GM12878 (cell line): ENCODE results near the gene ZNF302. TPM values are rescaled to one million over a fixed set of nuclear protein-coding genes. Genes with fewer than 3 reads are reported as not detected.

ENCODE experiments used
- ATAC-seq: fragments of 200-7000 bp; cut with Tn5 transposase; 3 replicates; pipeline ENCODE4 v1.9.1; 2020; ENCODE audit warnings: mild to moderate bottlenecking, moderate library complexity
- BruUV-seq: library from RNA; stranded (reverse); fragments of 400-500 nt; replicated peaks from 2 replicates; lab custom pipeline; 2021; lab: Mats Ljungman, UMichigan
- CTCF ChIA-PET: fragments of 300-600 bp; sonication (Branson Sonifier 250); formaldehyde crosslinking; extraction: SDS; loops from one replicate; lab custom pipeline; 2021; ENCODE audit warnings: inconsistent platforms; lab: Yijun Ruan, JAX
- POLR2A ChIA-PET: fragments of 350-600 bp; formaldehyde crosslinking; extraction: SDS; loops from one replicate; lab custom pipeline; 2021; ENCODE audit warnings: inconsistent platforms; lab: Charles Lee
- RAD21 ChIA-PET: fragments of 300-600 bp; sonication (Branson Sonifier 250); formaldehyde crosslinking; loops from one replicate; lab custom pipeline; 2023; ENCODE audit warnings: antibody characterized with exemption; ENCODE audit not compliant: unreplicated experiment; lab: Charles Lee
- SMC1A ChIA-PET: fragments of 300-600 bp; sonication (Branson Sonifier 250); formaldehyde crosslinking; loops from one replicate; lab custom pipeline; 2023; ENCODE audit not compliant: unreplicated experiment, uncharacterized antibody; lab: Charles Lee
- DNase-seq: peaks from one replicate; pipeline ENCODE4 v3.0.0-alpha.2; 2011; ENCODE audit warnings: low read depth, low spot score
- FAIRE-seq: peaks from 3 replicates; lab custom pipeline; 2011; peaks lifted over from hg19 to GRCh38; lab: Jason Lieb, UNC
- H2AFZ ChIP-seq: 2 replicates; pipeline ENCODE4 v1.6.0; 2011; ENCODE audit warnings: low read depth, low read length, control low read depth; ENCODE audit not compliant: control insufficient read depth
- H3K27ac ChIP-seq: 2 replicates; pipeline ENCODE4 v1.5.1; 2011; ENCODE audit warnings: control low read depth; ENCODE audit not compliant: control insufficient read depth, insufficient read depth
- H3K27me3 ChIP-seq, 2 experiments: replicated peaks in 1 of 2; 2 replicates each; pipeline versions ENCODE4 v1.6.0 to v1.6.1; 2011; ENCODE audit warnings: low read length in 1 of 2; ENCODE audit not compliant: control insufficient read depth in 2 of 2, insufficient read depth in 2 of 2
- H3K36me3 ChIP-seq, 2 experiments: 2 replicates each; pipeline ENCODE4 v1.5.1; 2011; ENCODE audit warnings: low read length in 1 of 2; ENCODE audit not compliant: control insufficient read depth in 2 of 2, insufficient read depth in 2 of 2
- H3K4me1 ChIP-seq: 2 replicates; pipeline ENCODE4 v1.6.1; 2011; ENCODE audit warnings: mild to moderate bottlenecking, low read length, moderate library complexity, mixed read lengths; ENCODE audit not compliant: control insufficient read depth, insufficient read depth
- H3K4me2 ChIP-seq: 2 replicates; pipeline ENCODE4 v1.6.0; 2011; ENCODE audit warnings: control low read depth; ENCODE audit not compliant: control insufficient read depth, insufficient read depth
- H3K4me3 ChIP-seq: fragments of 200-600 bp; sonication (generic); 2 replicates; pipeline ENCODE4 v1.5.1; 2016
- H3K79me2 ChIP-seq: 2 replicates; pipeline ENCODE4 v1.6.0; 2011; ENCODE audit warnings: low read length; ENCODE audit not compliant: control insufficient read depth, insufficient read depth
- H3K9ac ChIP-seq: 2 replicates; pipeline ENCODE4 v1.8.0; 2011; ENCODE audit warnings: low read length, control low read depth, mixed read lengths; ENCODE audit not compliant: control insufficient read depth, insufficient read depth
- H3K9me3 ChIP-seq: replicated peaks from 3 replicates; pipeline ENCODE4 v1.5.1; 2011; ENCODE audit warnings: mild to moderate bottlenecking, low read length; ENCODE audit not compliant: control insufficient read depth, insufficient read depth
- H4K20me1 ChIP-seq: 2 replicates; pipeline ENCODE4 v1.6.0; 2011; ENCODE audit not compliant: control insufficient read depth, insufficient read depth
- ETV6 ChIP-seq, 2 experiments: fragments of 450-650 bp in 1 of 2; IDR thresholded peaks in 1 of 2; conservative IDR thresholded peaks in 1 of 2; 2 replicates each; pipeline ENCODE4 v1.6.1; 2014; ENCODE audit warnings: antibody characterized with exemption in 1 of 2, borderline replicate concordance in 1 of 2, low read depth in 1 of 2, mild to moderate bottlenecking in 1 of 2, moderate library complexity in 1 of 2
- GABPA ChIP-seq: IDR thresholded peaks from 2 replicates; pipeline ENCODE4 v1.6.1; 2014; ENCODE audit warnings: antibody characterized with exemption, low read depth, mild to moderate bottlenecking, inconsistent platforms
- IKZF1 ChIP-seq: fragments of 450-650 bp; conservative IDR thresholded peaks from 2 replicates; pipeline ENCODE4 v1.6.1; 2017; ENCODE audit warnings: antibody characterized with exemption, mild to moderate bottlenecking
- MEF2B ChIP-seq: fragments of 450-650 bp; IDR thresholded peaks from 2 replicates; pipeline ENCODE4 v1.6.1; 2018; ENCODE audit warnings: mild to moderate bottlenecking, moderate library complexity; ENCODE audit not compliant: partially characterized antibody, poor library complexity, severe bottlenecking
- MTA3 ChIP-seq: IDR thresholded peaks from 2 replicates; pipeline ENCODE4 v1.6.1; 2012; ENCODE audit warnings: low read length, inconsistent platforms, borderline replicate concordance
- NR2F1 ChIP-seq: fragments of 450-650 bp; conservative IDR thresholded peaks from 2 replicates; pipeline ENCODE4 v1.6.1; 2017; ENCODE audit warnings: mild to moderate bottlenecking
- PAX5 ChIP-seq: IDR thresholded peaks from 2 replicates; pipeline ENCODE4 v1.6.1; 2011; ENCODE audit warnings: low read depth, low read length, borderline replicate concordance
- PAX8 ChIP-seq: fragments of 450-650 bp; IDR thresholded peaks from 2 replicates; pipeline ENCODE4 v1.6.1; 2017; ENCODE audit warnings: mild to moderate bottlenecking, moderate library complexity
- RAD21 ChIP-seq: IDR thresholded peaks from 2 replicates; pipeline ENCODE4 v1.6.1; 2011; ENCODE audit warnings: mild to moderate bottlenecking, low read depth, low read length, moderate library complexity; ENCODE audit not compliant: insufficient read depth
- RFX5 ChIP-seq: IDR thresholded peaks from 2 replicates; pipeline ENCODE4 v1.6.1; 2011; ENCODE audit warnings: low read depth, low read length, improper control_type of control experiment
- SP1 ChIP-seq: IDR thresholded peaks from one replicate; pipeline ENCODE4 v1.6.1; 2011; ENCODE audit warnings: low read depth, low read length
- SUPT20H ChIP-seq: IDR thresholded peaks from 2 replicates; pipeline ENCODE4 v1.6.1; 2011; ENCODE audit warnings: low read depth, mild to moderate bottlenecking, low read length, moderate library complexity, borderline replicate concordance; ENCODE audit not compliant: control insufficient read depth
- ZNF207 ChIP-seq: fragments of 450-650 bp; IDR thresholded peaks from 2 replicates; pipeline ENCODE4 v1.6.1; 2014; ENCODE audit warnings: antibody characterized with exemption, mild to moderate bottlenecking, borderline replicate concordance
- ZNF217 ChIP-seq: fragments of 450-650 bp; IDR thresholded peaks from 2 replicates; pipeline ENCODE4 v1.6.1; 2017; ENCODE audit warnings: antibody characterized with exemption, mild to moderate bottlenecking
- ZNF274 ChIP-seq: IDR thresholded peaks from one replicate; pipeline ENCODE4 v1.8.0; 2011; ENCODE audit not compliant: insufficient read length, insufficient read depth
- WGBS: methylation state at CpG from one replicate; pipeline ENCODE4 v1.1.6; 2016; ENCODE audit warnings: low lambda C conversion rate; ENCODE audit not compliant: insufficient replicate concordance, insufficient coverage; ENCODE audit errors: missing lambda C conversion rate; 5-methylcytosine and 5-hydroxymethylcytosine counted together
- in situ Hi-C: fragments of 300-500 bp; cut with MboI; formaldehyde crosslinking; loops from 9 replicates; pipeline ENCODE4 v1.14.3; 2018; ENCODE audit warnings: mixed read lengths
- intact Hi-C: fragments of 100-400 bp; cut with micrococcal nuclease; formaldehyde crosslinking; loops from one replicate; pipeline ENCODE4 v1.14.2; 2022; ENCODE audit not compliant: unreplicated experiment
- polyA plus RNA-seq, 11 experiments: library from polyadenylated mRNA; depleted of rRNA in 4 of 11; unstranded in 6 of 11; stranded (reverse) in 5 of 11; fragments of >200 nt; fragmentation: Nextera tagmentation in 4 of 11; fragmentation: Illumina TruSeq in 1 of 11; extraction: Ambion mirVana in 4 of 11; extraction: Trizol in 1 of 11; gene quantifications; 1 replicate in 1 of 11; 2 replicates in 10 of 11; pipeline versions ENCODE4 v1.2.1 to v1.2.3, GENCODE V29; 2011 to 2016; ENCODE audit warnings: inconsistent platforms in 2 of 11, missing spikeins in 2 of 11, low read depth in 1 of 11
- total RNA-seq, 4 experiments: library from RNA; depleted of rRNA in 3 of 4; stranded (reverse); fragments of >200 nt in 3 of 4; fragmentation: Illumina TruSeq in 1 of 4; extraction: Trizol in 1 of 4; gene quantifications; 2 replicates each; pipeline versions ENCODE4 v1.2.1 to v1.2.3, GENCODE V29; 2013 to 2021
- TF ChIP-seq, protein P1 (sequence below): IDR thresholded peaks from 2 replicates; pipeline ENCODE4 v1.6.1; 2011; ENCODE audit warnings: mild to moderate bottlenecking, low read depth, low read length, moderate library complexity; ENCODE audit not compliant: insufficient replicate concordance
- TF ChIP-seq, protein P2 (sequence below): IDR thresholded peaks from 2 replicates; pipeline ENCODE4 v1.6.1; 2012; ENCODE audit warnings: low read depth, low read length, improper control_type of control experiment
- TF ChIP-seq, protein P3 (sequence below): IDR thresholded peaks from 2 replicates; pipeline ENCODE4 v1.6.1; 2012; ENCODE audit warnings: low read length, inconsistent platforms

ZNF302 gene
- total and polyA plus RNA-seq, 10 of the 15 experiments (the other 5 are each of a cell fraction or from before 2014, with no cell fraction given): 8.4 to 35.4 (median 19.7) TPM

DNA sequence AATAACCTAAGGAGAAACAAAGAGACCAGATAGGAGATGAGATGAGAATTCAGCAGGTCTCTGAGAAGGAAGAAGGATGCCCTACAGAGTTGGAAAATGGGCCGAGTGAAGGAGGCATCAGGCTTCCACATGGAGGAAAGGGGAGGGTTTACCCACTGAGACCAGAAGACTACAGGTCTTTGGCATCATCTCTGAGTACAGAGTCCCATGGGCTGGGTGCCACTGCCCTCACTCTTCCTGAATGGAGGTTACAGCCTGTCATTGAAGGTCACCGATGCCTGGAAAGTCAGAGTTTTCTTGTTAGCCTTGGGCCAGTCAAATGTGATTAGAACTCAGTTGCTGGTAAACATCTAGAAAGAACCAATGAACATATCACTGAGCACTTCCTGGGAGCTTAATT, 9.9 kb downstream of the ZNF302 start:
- peaks cover 0 to 10% of the 10 kb centered on the region in 2 experiments; a peak in 2 of 4 replicates for H3K36me3 ChIP-seq
- H3K27ac ChIP-seq: no peak overlapping the region
- in situ Hi-C loops: no loop called here
- ChIA-PET SMC1A (no interaction called here), RAD21 (no interaction called here), CTCF (no interaction called here), POLR2A (no interaction called here)
- intact Hi-C loops: no loop called here
- H3K4me3 ChIP-seq: no peak overlapping the region
- H4K20me1 ChIP-seq: no peaks in the 10 kb centered on the region
- no peaks in the 10 kb centered on the region for H3K79me2 ChIP-seq
- ATAC-seq (no peak), FAIRE-seq (no peak), DNase-seq (no peak)
- H2AFZ ChIP-seq: no peak overlapping the region
- H3K9me3 ChIP-seq: peaks cover 15% of the 10 kb centered on the region; the same call in 2 of the 3 replicates
- H3K27me3 ChIP-seq: no peaks in the 10 kb centered on the region
- H3K9ac ChIP-seq: no peak overlapping the region
- WGBS: 98% methylated on average over 2 of the region's 2 CpGs
- BruUV-seq: no TSS peak
- no peaks in the 10 kb centered on the region for H3K4me1 ChIP-seq
- no peak overlapping the region for H3K4me2 ChIP-seq
- TF ChIP-seq IKZF1 (no peak), SP1 (no peak), RAD21 (no peak), GABPA (no peak), PAX5 (no peak), ZNF217 (no peak), MEF2B (no peak), SUPT20H (no peak), RFX5 (no peak), MTA3 (no peak), ZNF274 (no peak), PAX8 (no peak), ZNF207 (no peak), NR2F1 (no peak), ETV6 (conservative IDR thresholded peaks at IDR 0.05 in 1 of 2, IDR thresholded peaks at IDR 0.05 in 1 of 2; ENCODE audit: borderline replicate concordance in 1 of 2, low read depth in 1 of 2) (no peak)
- TF ChIP-seq, protein P1, sequence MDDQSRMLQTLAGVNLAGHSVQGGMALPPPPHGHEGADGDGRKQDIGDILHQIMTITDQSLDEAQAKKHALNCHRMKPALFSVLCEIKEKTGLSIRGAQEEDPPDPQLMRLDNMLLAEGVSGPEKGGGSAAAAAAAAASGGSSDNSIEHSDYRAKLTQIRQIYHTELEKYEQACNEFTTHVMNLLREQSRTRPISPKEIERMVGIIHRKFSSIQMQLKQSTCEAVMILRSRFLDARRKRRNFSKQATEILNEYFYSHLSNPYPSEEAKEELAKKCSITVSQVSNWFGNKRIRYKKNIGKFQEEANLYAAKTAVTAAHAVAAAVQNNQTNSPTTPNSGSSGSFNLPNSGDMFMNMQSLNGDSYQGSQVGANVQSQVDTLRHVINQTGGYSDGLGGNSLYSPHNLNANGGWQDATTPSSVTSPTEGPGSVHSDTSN: no peak
- TF ChIP-seq, protein P2, sequence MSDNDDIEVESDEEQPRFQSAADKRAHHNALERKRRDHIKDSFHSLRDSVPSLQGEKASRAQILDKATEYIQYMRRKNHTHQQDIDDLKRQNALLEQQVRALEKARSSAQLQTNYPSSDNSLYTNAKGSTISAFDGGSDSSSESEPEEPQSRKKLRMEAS: no peak
- TF ChIP-seq, protein P3, sequence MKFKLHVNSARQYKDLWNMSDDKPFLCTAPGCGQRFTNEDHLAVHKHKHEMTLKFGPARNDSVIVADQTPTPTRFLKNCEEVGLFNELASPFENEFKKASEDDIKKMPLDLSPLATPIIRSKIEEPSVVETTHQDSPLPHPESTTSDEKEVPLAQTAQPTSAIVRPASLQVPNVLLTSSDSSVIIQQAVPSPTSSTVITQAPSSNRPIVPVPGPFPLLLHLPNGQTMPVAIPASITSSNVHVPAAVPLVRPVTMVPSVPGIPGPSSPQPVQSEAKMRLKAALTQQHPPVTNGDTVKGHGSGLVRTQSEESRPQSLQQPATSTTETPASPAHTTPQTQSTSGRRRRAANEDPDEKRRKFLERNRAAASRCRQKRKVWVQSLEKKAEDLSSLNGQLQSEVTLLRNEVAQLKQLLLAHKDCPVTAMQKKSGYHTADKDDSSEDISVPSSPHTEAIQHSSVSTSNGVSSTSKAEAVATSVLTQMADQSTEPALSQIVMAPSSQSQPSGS: no peak
